GM12874 (cell line): ENCODE data around the gene ZEB2.

ENCODE experiments used
- CTCF ChIP-seq: IDR thresholded peaks from 2 replicates; pipeline ENCODE4 v1.5.1; 2011; ENCODE audit warnings: low read depth, mild to moderate bottlenecking, control low read depth, low read length, moderate library complexity; ENCODE audit not compliant: insufficient read depth

ZEB2 gene

GRCh38 chr2:144461308-144461766 lies 58.6 kb downstream of the ZEB2 start:
- no peak for TF ChIP-seq CTCF

- no peak for TF ChIP-seq CTCF
Measured at GRCh38 chr2:144460727-144461307, 59.1 kb downstream of the ZEB2 start.

- no peak for TF ChIP-seq CTCF
Measured at GRCh38 chr2:144459937-144460336, 60.0 kb downstream of the ZEB2 start.

- TF ChIP-seq CTCF: no peak
Measured at GRCh38 chr2:144459286-144459685, 60.6 kb downstream of the ZEB2 start.

GRCh38 chr2:144458541-144458940 lies 61.4 kb downstream of the ZEB2 start:
- no peak for TF ChIP-seq CTCF

- TF ChIP-seq CTCF: no peak
Measured at GRCh38 chr2:144456680-144457079, 63.2 kb downstream of the ZEB2 start.

- TF ChIP-seq CTCF: no peak
Measured at GRCh38 chr2:144455987-144456386, 63.9 kb downstream of the ZEB2 start.
